ENCODE data around the gene CLEC4E. TPM values are rescaled to one million over a fixed set of nuclear protein-coding genes. Genes with fewer than 3 reads are reported as not detected.
A peak's percentile ranks its signal among the peaks of the same experiment; 100 is the strongest.
"Not testable (repeated sequence)": the region's sequence is repeated elsewhere in the genome, so short reads cannot be mapped to it uniquely, and the experiment has no call there.

The CLEC4E gene
- total and polyA plus RNA-seq, 12 donors = 0.25 to 5.5 (median 1.0) TPM; not detected in 2

DNA sequence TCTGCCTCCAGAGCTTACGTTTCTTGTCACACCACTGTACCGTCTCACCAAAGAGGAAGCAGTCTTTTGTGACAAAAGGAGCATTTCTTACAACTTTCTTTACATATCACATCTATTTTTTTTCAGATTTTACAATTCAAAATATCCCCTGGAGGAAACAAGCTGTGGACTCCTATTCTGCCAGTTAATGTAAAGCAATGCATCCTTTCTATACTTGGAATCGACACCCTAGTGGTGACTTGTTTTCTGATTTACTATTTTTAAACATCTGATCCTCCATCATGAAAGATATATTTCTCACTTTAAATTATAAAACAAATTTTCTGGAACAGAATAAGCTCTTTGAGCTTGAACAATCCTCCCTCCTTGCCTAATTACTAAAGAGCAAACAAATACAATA is 37.2 kb upstream of the CLEC4E start:
- TF ChIP-seq, protein P1, sequence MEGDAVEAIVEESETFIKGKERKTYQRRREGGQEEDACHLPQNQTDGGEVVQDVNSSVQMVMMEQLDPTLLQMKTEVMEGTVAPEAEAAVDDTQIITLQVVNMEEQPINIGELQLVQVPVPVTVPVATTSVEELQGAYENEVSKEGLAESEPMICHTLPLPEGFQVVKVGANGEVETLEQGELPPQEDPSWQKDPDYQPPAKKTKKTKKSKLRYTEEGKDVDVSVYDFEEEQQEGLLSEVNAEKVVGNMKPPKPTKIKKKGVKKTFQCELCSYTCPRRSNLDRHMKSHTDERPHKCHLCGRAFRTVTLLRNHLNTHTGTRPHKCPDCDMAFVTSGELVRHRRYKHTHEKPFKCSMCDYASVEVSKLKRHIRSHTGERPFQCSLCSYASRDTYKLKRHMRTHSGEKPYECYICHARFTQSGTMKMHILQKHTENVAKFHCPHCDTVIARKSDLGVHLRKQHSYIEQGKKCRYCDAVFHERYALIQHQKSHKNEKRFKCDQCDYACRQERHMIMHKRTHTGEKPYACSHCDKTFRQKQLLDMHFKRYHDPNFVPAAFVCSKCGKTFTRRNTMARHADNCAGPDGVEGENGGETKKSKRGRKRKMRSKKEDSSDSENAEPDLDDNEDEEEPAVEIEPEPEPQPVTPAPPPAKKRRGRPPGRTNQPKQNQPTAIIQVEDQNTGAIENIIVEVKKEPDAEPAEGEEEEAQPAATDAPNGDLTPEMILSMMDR (IDR thresholded peaks at IDR 0.05) = no peak
- H3K4me1 ChIP-seq = peaks cover 0 to 3% (median 0%) of the 10 kb centered on the region in 9 donors
- H3K36me3 ChIP-seq = no peaks in the 10 kb centered on the region
- H3K27ac ChIP-seq = no peak overlapping the region
- H3K27me3 ChIP-seq = peaks cover 0 to 12% (median 0%) of the 10 kb centered on the region in 7 donors
- H3K9me3 ChIP-seq = no peaks in the 10 kb centered on the region
- WGBS, 2 donors = 76 to 79% methylated on average over 3 of the region's 3 CpGs
- H3K4me3 ChIP-seq = no peak overlapping the region
- intact Hi-C loops (cut with DNase I) = no loop called here
- DNase-seq (no peak), ATAC-seq (no peak)

- TF ChIP-seq, protein P1 (IDR thresholded peaks at IDR 0.05) = no peak
- no peaks in the 10 kb centered on the region for H3K36me3 ChIP-seq
- DNase-seq = no peak
- peaks cover 0 to 3% (median 0%) of the 10 kb centered on the region in 11 donors for H3K9me3 ChIP-seq
- 32 to 52% methylated on average over 2 of the region's 2 CpGs for WGBS, 2 donors
- no peak overlapping the region for H3K4me3 ChIP-seq
- peak in 4 of 8 donors; percentile 35 to 63 (median 54) for ATAC-seq
- peak overlapping the region in 1 of 10 donors; percentile 8 for H3K27ac ChIP-seq
- intact Hi-C loops (cut with DNase I) = no loop called here
- peaks cover 0 to 12% (median 0%) of the 10 kb centered on the region in 7 donors for H3K27me3 ChIP-seq
- H3K4me1 ChIP-seq = peaks cover 0 to 15% (median 0%) of the 10 kb centered on the region in 9 donors
These were observed 31.8 kb upstream of the CLEC4E start for GRCh38 chr12:8572507-8572906.

- ATAC-seq = no peak
- Histone ChIP-seq H3K4me3 (no peak overlapping the region), H3K9me3 (peaks cover 0 to 36% (median 14%) of the 10 kb centered on the region in 11 donors), H3K27ac (peak overlapping the region in 2 of 10 donors; percentile 23 to 83), H3K4me1 (peaks cover 0 to 16% (median 0%) of the 10 kb centered on the region in 9 donors), H3K36me3 (no peaks in the 10 kb centered on the region), H3K27me3 (no peaks in the 10 kb centered on the region)
- TF ChIP-seq, protein P1 (IDR thresholded peaks at IDR 0.05) = no peak
- DNase-seq = no peak
- intact Hi-C loops (cut with DNase I) = no loop called here
These were observed 25.8 kb upstream of the CLEC4E start for GRCh38 chr12:8566525-8566924.

GRCh38 chr12:8566052-8566451 is 25.3 kb upstream of the CLEC4E start:
- WGBS, 2 donors = 66 to 79% methylated on average over 2 of the region's 2 CpGs
- peak overlapping the region in 2 of 10 donors; percentile 23 to 83 for H3K27ac ChIP-seq
- H3K4me1 ChIP-seq = peaks cover 0 to 16% (median 0%) of the 10 kb centered on the region in 9 donors
- H3K4me3 ChIP-seq; DNase-seq; intact Hi-C loops (cut with DNase I); H3K36me3 ChIP-seq; H3K27me3 ChIP-seq: not testable (repeated sequence)
- H3K9me3 ChIP-seq = peaks cover 0 to 36% (median 14%) of the 10 kb centered on the region in 11 donors
- peak in 1 of 8 donors; percentile 54 for ATAC-seq

- Histone ChIP-seq H3K27me3 (peaks cover 0 to 3% (median 0%) of the 10 kb centered on the region in 7 donors), H3K4me1 (peaks cover 0 to 16% (median 0%) of the 10 kb centered on the region in 9 donors), H3K36me3 (no peaks in the 10 kb centered on the region), H3K4me3 (no peak overlapping the region), H3K9me3 (peaks cover 0 to 36% (median 14%) of the 10 kb centered on the region in 11 donors), H3K27ac (no peak overlapping the region)
- WGBS, 2 donors = 44 to 57% methylated on average over 22 of the region's 22 CpGs
- ATAC-seq (peak in 1 of 8 donors; percentile 43), DNase-seq (no peak)
- intact Hi-C loops (cut with DNase I) = no loop called here
- TF ChIP-seq, protein P1 (IDR thresholded peaks at IDR 0.05) = no peak
These were observed 24.0 kb upstream of the CLEC4E start for GRCh38 chr12:8564656-8565055.
